PC-3 (cell line): Measurements from ENCODE around the gene SHTN1. TPM values are rescaled to one million over a fixed set of nuclear protein-coding genes. Genes with fewer than 3 reads are reported as not detected.

Source experiments
- ATAC-seq: fragments of 200-7000 bp; cut with Tn5 transposase; 2 replicates; pipeline ENCODE4 v1.9.1; 2020; ENCODE audit warnings: mild to moderate bottlenecking, moderate library complexity
- BruUV-seq: library from RNA; stranded (reverse); fragments of 400-500 nt; replicated peaks from 2 replicates; lab custom pipeline; 2021; lab: Mats Ljungman, UMichigan
- CTCF ChIA-PET: fragments of 300-600 bp; sonication (Branson Sonifier 250); formaldehyde crosslinking; loops from one replicate; lab custom pipeline; 2022; ENCODE audit warnings: antibody characterized with exemption; lab: Charles Lee
- POLR2A ChIA-PET: fragments of 300-600 bp; sonication (Branson Sonifier 250); formaldehyde crosslinking; loops from one replicate; lab custom pipeline; 2022; ENCODE audit warnings: antibody characterized with exemption; ENCODE audit not compliant: unreplicated experiment; lab: Charles Lee
- DNase-seq: peaks from one replicate; pipeline ENCODE4 v3.0.0-alpha.2; 2015
- H2AFZ ChIP-seq: fragments of 300-600 bp; sonication (generic); 2 replicates; pipeline ENCODE4 v1.6.0; 2016; ENCODE audit warnings: antibody characterized with exemption, low read length
- H3F3A ChIP-seq: fragments of 300-600 bp; sonication (generic); one replicate; pipeline ENCODE4 v1.6.0; 2017; ENCODE audit warnings: antibody characterized with exemption, low read length, control low read depth, mild to moderate bottlenecking; ENCODE audit not compliant: unreplicated experiment
- H3K27ac ChIP-seq: fragments of 300-600 bp; sonication (generic); 2 replicates; pipeline ENCODE4 v1.5.1; 2016; ENCODE audit warnings: mild to moderate bottlenecking, low read length
- H3K27me3 ChIP-seq: fragments of 300-600 bp; sonication (generic); 2 replicates; pipeline ENCODE4 v1.6.1; 2016; ENCODE audit warnings: low read length, mixed read lengths
- H3K36me3 ChIP-seq: fragments of 300-600 bp; sonication (generic); 2 replicates; pipeline ENCODE4 v1.6.1; 2016; ENCODE audit warnings: low read depth, mixed run types, low read length, mixed read lengths
- H3K4me1 ChIP-seq: fragments of 300-600 bp; sonication (generic); 2 replicates; pipeline ENCODE4 v1.5.1; 2016; ENCODE audit warnings: low read length; ENCODE audit not compliant: insufficient read depth
- H3K4me2 ChIP-seq: fragments of 300-600 bp; sonication (generic); 2 replicates; pipeline ENCODE4 v1.6.0; 2016; ENCODE audit warnings: low read length
- H3K4me3 ChIP-seq: fragments of 300-600 bp; sonication (generic); 2 replicates; pipeline ENCODE4 v1.5.1; 2016; ENCODE audit warnings: mild to moderate bottlenecking, low read length, mixed read lengths
- H3K79me2 ChIP-seq: fragments of 300-600 bp; sonication (generic); 2 replicates; pipeline ENCODE4 v1.6.1; 2017; ENCODE audit warnings: low read length, mixed read lengths
- H3K9ac ChIP-seq: fragments of 300-600 bp; sonication (generic); 2 replicates; pipeline ENCODE4 v1.6.0; 2016; ENCODE audit warnings: mild to moderate bottlenecking, low read length
- H3K9me2 ChIP-seq: fragments of 300-600 bp; sonication (generic); replicated peaks from 2 replicates; pipeline ENCODE4 v1.6.1; 2016; ENCODE audit warnings: mixed run types, low read length, mixed read lengths
- H3K9me3 ChIP-seq: fragments of 300-600 bp; sonication (generic); 2 replicates; pipeline ENCODE4 v1.6.1; 2016; ENCODE audit warnings: low read length, mixed read lengths
- H4K20me1 ChIP-seq: fragments of 300-600 bp; sonication (generic); 2 replicates; pipeline ENCODE4 v1.6.1; 2016; ENCODE audit warnings: low read length, mixed read lengths
- EZH2 ChIP-seq: fragments of 300-600 bp; sonication (generic); IDR thresholded peaks from one replicate; pipeline ENCODE4 v1.6.1; 2017; ENCODE audit warnings: antibody characterized with exemption, mild to moderate bottlenecking, low read length; ENCODE audit not compliant: unreplicated experiment
- EZH2phosphoT487 ChIP-seq: fragments of 300-600 bp; sonication (generic); IDR thresholded peaks from 2 replicates; pipeline ENCODE4 v1.6.1; 2018; ENCODE audit warnings: mild to moderate bottlenecking, antibody characterized with exemption, low read length, borderline replicate concordance
- intact Hi-C: fragments of 100-400 bp; cut with micrococcal nuclease; formaldehyde crosslinking; loops from 2 replicates; pipeline ENCODE4 v1.9.0; 2023
- total RNA-seq: library from RNA; depleted of rRNA; stranded (reverse); fragments of >200 nt; gene quantifications from 2 replicates; pipeline ENCODE4 v1.2.3, GENCODE V29; 2014
- TF ChIP-seq, protein P1 (sequence below): fragments of 300-600 bp; sonication (generic); conservative IDR thresholded peaks from 2 replicates; pipeline ENCODE4 v1.5.1; 2017; ENCODE audit warnings: antibody characterized with exemption, low read depth, mild to moderate bottlenecking, low read length

Gene SHTN1
- total RNA-seq, 1 experiment from 2014 or later = 13.0 TPM

DNA sequence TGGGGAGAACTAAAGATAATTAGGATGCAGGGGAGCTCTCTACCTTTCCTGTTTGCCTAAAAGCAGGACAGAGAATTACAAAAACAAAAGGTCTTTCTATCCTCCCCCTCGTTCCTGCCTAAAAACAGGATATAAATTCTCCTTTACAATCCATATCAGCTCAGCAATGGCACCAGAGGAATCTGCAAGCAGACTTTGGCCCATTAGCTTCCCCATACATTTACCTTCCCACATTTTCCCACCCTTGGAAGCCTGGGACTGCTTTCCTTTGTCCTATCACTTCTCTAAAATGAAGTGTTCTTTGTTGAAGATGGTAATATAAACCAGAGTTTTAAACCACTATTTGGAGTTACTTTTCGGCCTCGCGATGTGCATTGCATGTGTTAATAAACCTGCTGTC, 15.5 kb downstream of the SHTN1 start:
- peaks cover 10% of the 10 kb centered on the region for H4K20me1 ChIP-seq
- ATAC-seq = no peak
- POLR2A ChIA-PET = no interaction called here
- CTCF ChIA-PET = no interaction called here
- no peak overlapping the region for H3K4me3 ChIP-seq
- no peak overlapping the region for H3K4me2 ChIP-seq
- no TSS peak for BruUV-seq
- H3K27ac ChIP-seq = no peak overlapping the region
- no peaks in the 10 kb centered on the region for H3K9me2 ChIP-seq
- intact Hi-C loops = no loop called here
- TF ChIP-seq EZH2phosphoT487 (no peak), EZH2 (no peak)
- TF ChIP-seq, protein P1, sequence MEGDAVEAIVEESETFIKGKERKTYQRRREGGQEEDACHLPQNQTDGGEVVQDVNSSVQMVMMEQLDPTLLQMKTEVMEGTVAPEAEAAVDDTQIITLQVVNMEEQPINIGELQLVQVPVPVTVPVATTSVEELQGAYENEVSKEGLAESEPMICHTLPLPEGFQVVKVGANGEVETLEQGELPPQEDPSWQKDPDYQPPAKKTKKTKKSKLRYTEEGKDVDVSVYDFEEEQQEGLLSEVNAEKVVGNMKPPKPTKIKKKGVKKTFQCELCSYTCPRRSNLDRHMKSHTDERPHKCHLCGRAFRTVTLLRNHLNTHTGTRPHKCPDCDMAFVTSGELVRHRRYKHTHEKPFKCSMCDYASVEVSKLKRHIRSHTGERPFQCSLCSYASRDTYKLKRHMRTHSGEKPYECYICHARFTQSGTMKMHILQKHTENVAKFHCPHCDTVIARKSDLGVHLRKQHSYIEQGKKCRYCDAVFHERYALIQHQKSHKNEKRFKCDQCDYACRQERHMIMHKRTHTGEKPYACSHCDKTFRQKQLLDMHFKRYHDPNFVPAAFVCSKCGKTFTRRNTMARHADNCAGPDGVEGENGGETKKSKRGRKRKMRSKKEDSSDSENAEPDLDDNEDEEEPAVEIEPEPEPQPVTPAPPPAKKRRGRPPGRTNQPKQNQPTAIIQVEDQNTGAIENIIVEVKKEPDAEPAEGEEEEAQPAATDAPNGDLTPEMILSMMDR = no peak
- no peak overlapping the region for H3K9ac ChIP-seq
- no peak for DNase-seq
- peaks cover 5% of the 10 kb centered on the region; the same call in 1 of the 2 replicates for H3K4me1 ChIP-seq
- peaks cover 80% of the 10 kb centered on the region for H3K79me2 ChIP-seq
- H3K9me3 ChIP-seq = no peaks in the 10 kb centered on the region
- H3K27me3 ChIP-seq = no peaks in the 10 kb centered on the region
- H3F3A ChIP-seq = no peaks in the 10 kb centered on the region
- H3K36me3 ChIP-seq = no peaks in the 10 kb centered on the region
- no peak overlapping the region for H2AFZ ChIP-seq

GRCh38 chr10:116988311-116988710, 16.7 kb downstream of the SHTN1 start:
- no peaks in the 10 kb centered on the region for H3F3A ChIP-seq
- H3K9me3 ChIP-seq = no peaks in the 10 kb centered on the region
- no peaks in the 10 kb centered on the region for H3K9me2 ChIP-seq
- ChIA-PET POLR2A (no interaction called here), CTCF (no interaction called here)
- no peak overlapping the region for H3K27ac ChIP-seq
- no peak for DNase-seq
- no peaks in the 10 kb centered on the region for H3K27me3 ChIP-seq
- no peak overlapping the region for H2AFZ ChIP-seq
- no peak overlapping the region for H3K4me2 ChIP-seq
- no peak overlapping the region for H3K9ac ChIP-seq
- H4K20me1 ChIP-seq = peaks cover 10% of the 10 kb centered on the region
- no peaks in the 10 kb centered on the region for H3K36me3 ChIP-seq
- no peak overlapping the region for H3K4me3 ChIP-seq
- no TSS peak for BruUV-seq
- intact Hi-C loops = no loop called here
- no peak for ATAC-seq
- TF ChIP-seq EZH2 (no peak), EZH2phosphoT487 (no peak)
- H3K4me1 ChIP-seq = peaks cover 5% of the 10 kb centered on the region; the same call in 1 of the 2 replicates
- peaks cover 81% of the 10 kb centered on the region for H3K79me2 ChIP-seq

DNA sequence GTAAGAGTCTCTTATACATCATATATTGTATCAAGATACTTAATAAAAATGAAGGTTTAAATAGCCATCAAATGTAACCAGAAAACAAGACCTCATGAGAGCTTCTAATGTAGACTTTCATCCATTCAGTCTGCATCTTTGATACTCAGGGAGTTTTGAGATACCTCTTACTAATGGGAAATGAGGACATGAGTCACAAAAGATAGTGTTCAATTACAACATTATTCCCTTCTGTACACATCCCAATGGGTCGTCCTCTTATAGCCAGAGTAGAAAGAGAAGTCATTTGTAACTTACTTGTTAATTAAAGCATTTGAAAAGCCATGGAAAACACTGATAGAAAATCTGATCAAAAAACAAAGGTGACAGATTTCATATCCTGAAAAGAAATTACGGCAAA, 19.4 kb downstream of the SHTN1 start:
- DNase-seq (peak; percentile 9), ATAC-seq (peak; percentile 53)
- no TSS peak for BruUV-seq
- Histone ChIP-seq H3F3A (no peaks in the 10 kb centered on the region), H3K27ac (no peak overlapping the region), H3K36me3 (no peaks in the 10 kb centered on the region), H3K4me3 (no peak overlapping the region), H3K4me2 (no peak overlapping the region), H3K9me3 (no peaks in the 10 kb centered on the region), H3K79me2 (peaks cover 87% of the 10 kb centered on the region), H2AFZ (no peak overlapping the region), H3K4me1 (peaks cover 5% of the 10 kb centered on the region; the same call in 1 of the 2 replicates), H4K20me1 (peaks cover 10% of the 10 kb centered on the region), H3K27me3 (no peaks in the 10 kb centered on the region), H3K9me2 (no peaks in the 10 kb centered on the region), H3K9ac (no peak overlapping the region)
- TF ChIP-seq, protein P1 = no peak
- TF ChIP-seq EZH2 (no peak), EZH2phosphoT487 (no peak)
- POLR2A ChIA-PET = no interaction called here
- intact Hi-C loops = no loop called here
- CTCF ChIA-PET = no interaction called here
